HG02885 (cell line): ENCODE data around the gene SPAG8.

ENCODE experiments used
- ATAC-seq: cut with Tn5 transposase; IDR thresholded peaks from one replicate; pipeline ENCODE4 v1.9.1; 2021; ENCODE audit warnings: mild to moderate bottlenecking; ENCODE audit not compliant: unreplicated experiment, poor library complexity

Gene SPAG8

GRCh38 chr9:35781066-35781465 is 31.0 kb downstream of the SPAG8 start:
- ATAC-seq: no peak

GRCh38 chr9:35778496-35778895 is 33.6 kb downstream of the SPAG8 start:
- no peak for ATAC-seq

- no peak for ATAC-seq
Measured at GRCh38 chr9:35776018-35776417, 36.0 kb downstream of the SPAG8 start.

- no peak for ATAC-seq
Measured at GRCh38 chr9:35774907-35775635, 37.0 kb downstream of the SPAG8 start.

- no peak for ATAC-seq
Measured at GRCh38 chr9:35771943-35772342, 40.1 kb downstream of the SPAG8 start.

GRCh38 chr9:35771534-35771933 is 40.5 kb downstream of the SPAG8 start:
- ATAC-seq: no peak

GRCh38 chr9:35771075-35771433 is 41.0 kb downstream of the SPAG8 start:
- ATAC-seq: no peak

GRCh38 chr9:35769763-35770162 is 42.3 kb downstream of the SPAG8 start:
- ATAC-seq: no peak

- no peak for ATAC-seq
Measured at GRCh38 chr9:35767458-35767857, 44.6 kb downstream of the SPAG8 start.

- no peak for ATAC-seq
Measured at GRCh38 chr9:35766997-35767396, 45.1 kb downstream of the SPAG8 start.

GRCh38 chr9:35763803-35764202 is 48.3 kb downstream of the SPAG8 start:
- ATAC-seq: no peak

- ATAC-seq: no peak
Measured at GRCh38 chr9:35763181-35763580, 48.9 kb downstream of the SPAG8 start.

- ATAC-seq: no peak
Measured at GRCh38 chr9:35760651-35761050, 51.4 kb downstream of the SPAG8 start.

- ATAC-seq: no peak
Measured at GRCh38 chr9:35759795-35760194, 52.3 kb downstream of the SPAG8 start.
